HCT116 (cell line): ENCODE measurements around the gene LUC7L. TPM values are rescaled to one million over a fixed set of nuclear protein-coding genes. Genes with fewer than 3 reads are reported as not detected.

Experiments
- ATAC-seq: fragments of 200-7000 bp; cut with Tn5 transposase; 2 replicates; pipeline ENCODE4 v1.9.1; 2020; ENCODE audit warnings: mild to moderate bottlenecking, moderate library complexity
- BruUV-seq: library from RNA; stranded (reverse); fragments of 400-500 nt; replicated peaks from 2 replicates; lab custom pipeline; 2021; lab: Mats Ljungman, UMichigan
- CTCF ChIA-PET: fragments of 300-600 bp; sonication (Branson Sonifier 250); formaldehyde crosslinking; loops from one replicate; lab custom pipeline; 2021; ENCODE audit warnings: antibody characterized with exemption; lab: Charles Lee
- POLR2A ChIA-PET: fragments of 300-600, 350-600 bp; sonication (Branson Sonifier 250); formaldehyde crosslinking; loops from one replicate; lab custom pipeline; 2021; ENCODE audit warnings: antibody characterized with exemption; lab: Charles Lee
- RAD21 ChIA-PET, 2 experiments: fragments of 300-600 bp; sonication (Branson Sonifier 250); formaldehyde crosslinking; loops; one replicate each; lab custom pipeline; 2023; ENCODE audit warnings: low total read pairs in 2 of 2; ENCODE audit not compliant: uncharacterized antibody in 2 of 2, unreplicated experiment in 2 of 2, low non-redundant PET in 1 of 2; lab: Charles Lee
- DNase-seq: peaks from one replicate; pipeline ENCODE4 v3.0.0-alpha.2; 2010; ENCODE audit warnings: low read depth, low spot score
- H2AFZ ChIP-seq: fragments of 200-600 bp; shearing (Covaris generic), sonication (generic); 2 replicates; pipeline ENCODE4 v1.6.1; 2017; ENCODE audit warnings: low read depth, mixed run types, mixed read lengths, antibody characterized with exemption, low read length; ENCODE audit not compliant: poor library complexity, severe bottlenecking
- H3K27ac ChIP-seq: 2 replicates; pipeline ENCODE4 v1.5.1; 2012; ENCODE audit warnings: low read depth, low read length
- H3K27me3 ChIP-seq: fragments of 200-600 bp; sonication (generic); 2 replicates; pipeline ENCODE4 v1.6.1; 2016; ENCODE audit warnings: mixed run types, low read length, mixed read lengths; ENCODE audit not compliant: insufficient read depth
- H3K36me3 ChIP-seq, 2 experiments: fragments of 200-500 bp in 1 of 2; fragments of 200-600 bp in 1 of 2; sonication (Bioruptor generic) in 1 of 2; sonication (generic) in 1 of 2; 2 replicates each; pipeline versions ENCODE4 v1.5.1 to v1.6.1; 2014 to 2016; ENCODE audit warnings: low read length in 2 of 2, inconsistent platforms in 1 of 2, mixed read lengths in 1 of 2, mixed run types in 1 of 2; ENCODE audit not compliant: insufficient read depth in 2 of 2, control insufficient read depth in 1 of 2
- H3K4me1 ChIP-seq, 2 experiments: fragments of 200-600 bp in 1 of 2; sonication (generic) in 1 of 2; 2 replicates each; pipeline versions ENCODE4 v1.5.1 to v1.6.1; 2012 to 2017; ENCODE audit warnings: low read length in 2 of 2, inconsistent platforms in 1 of 2, mild to moderate bottlenecking in 1 of 2, mixed read lengths in 1 of 2, mixed run types in 1 of 2, moderate library complexity in 1 of 2; ENCODE audit not compliant: insufficient read depth in 2 of 2, control insufficient read depth in 1 of 2
- H3K4me2 ChIP-seq: fragments of 200-600 bp; sonication (generic); 2 replicates; pipeline ENCODE4 v1.6.1; 2017; ENCODE audit warnings: mixed run types, low read length, mixed read lengths
- H3K4me3 ChIP-seq, 2 experiments: fragments of 200-600 bp in 1 of 2; sonication (generic) in 1 of 2; replicated peaks in 1 of 2; 2 replicates each; pipeline ENCODE4 v1.5.1; 2011 to 2016; ENCODE audit warnings: low read length in 2 of 2, control low read depth in 1 of 2, low read depth in 1 of 2, mild to moderate bottlenecking in 1 of 2, mixed read lengths in 1 of 2, mixed run types in 1 of 2
- H3K79me2 ChIP-seq: fragments of 200-600 bp; sonication (generic); 2 replicates; pipeline ENCODE4 v1.6.1; 2017; ENCODE audit warnings: mild to moderate bottlenecking, mixed run types, low read length, moderate library complexity, mixed read lengths; ENCODE audit not compliant: insufficient read depth
- H3K9ac ChIP-seq: fragments of 200-600 bp; sonication (generic); 2 replicates; pipeline ENCODE4 v1.6.1; 2016; ENCODE audit warnings: low read length, mixed read lengths
- H3K9me2 ChIP-seq: fragments of 200-600 bp; sonication (generic), shearing (Covaris generic); 2 replicates; pipeline ENCODE4 v1.6.1; 2017; ENCODE audit warnings: mixed run types, mild to moderate bottlenecking, moderate library complexity; ENCODE audit not compliant: insufficient read depth
- H3K9me3 ChIP-seq, 2 experiments: fragments of 200-500 bp in 1 of 2; fragments of 200-600 bp in 1 of 2; sonication (Bioruptor generic) in 1 of 2; sonication (generic) in 1 of 2; 2 replicates each; pipeline ENCODE4 v1.6.1; 2014 to 2017; ENCODE audit warnings: low read length in 2 of 2, mixed read lengths in 2 of 2, inconsistent platforms in 1 of 2, low read depth in 1 of 2, mild to moderate bottlenecking in 1 of 2, mixed run types in 1 of 2, moderate library complexity in 1 of 2; ENCODE audit not compliant: control insufficient read depth in 1 of 2, insufficient read depth in 1 of 2
- H4K20me1 ChIP-seq: fragments of 200-600 bp; sonication (generic), shearing (Covaris generic); 2 replicates; pipeline ENCODE4 v1.6.1; 2017; ENCODE audit warnings: mixed run types, mild to moderate bottlenecking, moderate library complexity; ENCODE audit not compliant: insufficient read depth
- CBX3 ChIP-seq: IDR thresholded peaks from 2 replicates; pipeline ENCODE4 v1.6.1; 2012; ENCODE audit warnings: low read depth
- CEBPB ChIP-seq: IDR thresholded peaks from 2 replicates; pipeline ENCODE4 v1.6.1; 2012; ENCODE audit warnings: low read depth
- ELF1 ChIP-seq: IDR thresholded peaks from 2 replicates; pipeline ENCODE4 v1.6.1; 2012; ENCODE audit warnings: low read depth, borderline replicate concordance
- EZH2 ChIP-seq: fragments of 200-600 bp; sonication (generic); IDR thresholded peaks from 2 replicates; pipeline ENCODE4 v1.6.1; 2017; ENCODE audit warnings: antibody characterized with exemption, mixed run types
- FOSL1 ChIP-seq: IDR thresholded peaks from 2 replicates; pipeline ENCODE4 v1.6.1; 2012; ENCODE audit warnings: low read depth
- POLR2A ChIP-seq: IDR thresholded peaks from 2 replicates; pipeline ENCODE4 v1.7.0; 2011; ENCODE audit warnings: borderline replicate concordance; ENCODE audit not compliant: insufficient read depth, insufficient read length; ENCODE audit errors: extremely low read depth
- POLR2AphosphoS5 ChIP-seq: IDR thresholded peaks from 2 replicates; pipeline ENCODE4 v1.6.1; 2011; ENCODE audit warnings: mild to moderate bottlenecking, low read depth, low read length, moderate library complexity
- RAD21 ChIP-seq: IDR thresholded peaks from 2 replicates; pipeline ENCODE4 v1.6.1; 2012; ENCODE audit warnings: low read depth, mild to moderate bottlenecking
- SIN3A ChIP-seq: IDR thresholded peaks from 2 replicates; pipeline ENCODE4 v1.6.1; 2012; ENCODE audit warnings: low read depth
- TCF7L2 ChIP-seq: IDR thresholded peaks from 2 replicates; pipeline ENCODE4 v1.7.0; 2011; ENCODE audit warnings: borderline replicate concordance, inconsistent platforms; ENCODE audit not compliant: insufficient read depth, insufficient read length; ENCODE audit errors: extremely low read depth
- ZFX ChIP-seq: fragments of 450-650 bp; IDR thresholded peaks from 2 replicates; pipeline ENCODE4 v1.6.1; 2017
- ZNF274 ChIP-seq: fragments of 200-500 bp; sonication (Bioruptor generic); IDR thresholded peaks from 2 replicates; pipeline ENCODE4 v1.6.1; 2014; ENCODE audit warnings: mild to moderate bottlenecking, low read depth, low read length, inconsistent platforms
- intact Hi-C: fragments of 100-400 bp; cut with micrococcal nuclease; formaldehyde crosslinking; loops from 2 replicates; pipeline ENCODE4 v1.10.0; 2022
- total RNA-seq: library from RNA; stranded (reverse); gene quantifications from one replicate; pipeline ENCODE4 v1.2.1, GENCODE V29; 2021; ENCODE audit not compliant: unreplicated experiment
- TF ChIP-seq, protein P1 (sequence below): IDR thresholded peaks from 2 replicates; pipeline ENCODE4 v1.6.1; 2012
- TF ChIP-seq, protein P2 (sequence below): IDR thresholded peaks from 2 replicates; pipeline ENCODE4 v1.6.1; 2011; ENCODE audit warnings: mild to moderate bottlenecking, low read length, moderate library complexity; ENCODE audit not compliant: insufficient replicate concordance; ENCODE audit errors: extremely low read depth
- TF ChIP-seq, protein P3 (sequence below), 3 experiments: fragments of 200-600 bp in 1 of 3; sonication (generic) in 1 of 3; IDR thresholded peaks in 2 of 3; conservative IDR thresholded peaks in 1 of 3; 2 replicates each; pipeline ENCODE4 v1.5.1; 2012 to 2017; ENCODE audit warnings: low read depth in 2 of 3, low read length in 2 of 3, antibody characterized with exemption in 1 of 3, borderline replicate concordance in 1 of 3, control low read depth in 1 of 3, mild to moderate bottlenecking in 1 of 3, mixed read lengths in 1 of 3, mixed run types in 1 of 3, moderate library complexity in 1 of 3; ENCODE audit not compliant: insufficient read depth in 1 of 3

Gene LUC7L
- total RNA-seq, 1 experiment from 2014 or later: 50.5 TPM

DNA sequence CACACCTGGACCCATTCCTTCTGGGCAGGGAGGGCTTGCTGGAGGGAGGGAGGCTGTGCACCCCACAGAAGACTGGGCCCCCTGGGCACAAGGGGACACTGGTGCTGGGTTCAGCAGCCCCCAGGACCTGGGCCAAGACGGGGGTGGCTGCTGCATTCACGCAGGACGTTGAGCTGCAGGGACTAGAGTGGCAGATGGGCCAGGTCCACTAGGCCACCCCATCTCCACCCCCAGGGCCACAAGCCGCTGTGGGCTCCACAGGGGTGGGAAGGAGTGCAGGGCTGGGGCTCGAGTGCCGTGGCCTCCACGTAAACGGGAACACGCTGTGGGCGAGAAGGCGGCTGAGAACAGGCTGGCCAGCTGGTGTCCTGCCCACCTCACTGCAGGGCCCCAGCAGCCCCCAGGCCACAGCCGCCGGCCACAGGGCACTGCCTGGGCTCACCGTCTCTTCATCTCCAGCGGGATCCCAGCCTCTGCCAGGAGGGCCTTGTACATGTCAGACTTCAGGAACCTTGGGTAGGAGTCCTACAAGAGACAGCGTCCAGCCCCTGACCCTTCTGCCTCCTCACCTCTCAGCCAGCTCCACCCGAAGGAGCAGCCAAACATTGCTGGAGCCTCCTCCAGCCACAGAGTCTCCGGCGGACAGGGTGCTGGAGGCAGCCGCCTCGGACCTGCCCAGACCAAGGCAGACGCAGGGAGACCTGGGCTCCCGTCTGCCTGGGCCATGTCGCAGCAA is 40.0 kb upstream of the LUC7L start:
- Histone ChIP-seq H3K9me2 (no peaks in the 10 kb centered on the region), H3K79me2 (no peaks in the 10 kb centered on the region), H3K36me3 (no peaks in the 10 kb centered on the region), H3K4me2 (no peak overlapping the region), H3K9me3 (no peaks in the 10 kb centered on the region), H2AFZ (no peak overlapping the region), H3K27me3 (no peaks in the 10 kb centered on the region), H3K9ac (no peak overlapping the region), H3K4me3 (no peak overlapping the region), H4K20me1 (no peaks in the 10 kb centered on the region), H3K4me1 (no peaks in the 10 kb centered on the region), H3K27ac (no peak overlapping the region)
- RAD21 ChIA-PET: no interaction called here
- CTCF ChIA-PET: no interaction called here
- no peak for ATAC-seq
- no TSS peak for BruUV-seq
- intact Hi-C loops: no loop called here
- POLR2A ChIA-PET: no interaction called here
- DNase-seq: no peak
- no peak for TF ChIP-seq ZNF274
- TF ChIP-seq TCF7L2: no peak
- no peak for TF ChIP-seq CEBPB
- no peak for TF ChIP-seq FOSL1
- TF ChIP-seq, protein P1, sequence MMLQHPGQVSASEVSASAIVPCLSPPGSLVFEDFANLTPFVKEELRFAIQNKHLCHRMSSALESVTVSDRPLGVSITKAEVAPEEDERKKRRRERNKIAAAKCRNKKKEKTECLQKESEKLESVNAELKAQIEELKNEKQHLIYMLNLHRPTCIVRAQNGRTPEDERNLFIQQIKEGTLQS: no peak
- TF ChIP-seq POLR2A: no peak
- no peak for TF ChIP-seq POLR2AphosphoS5
- TF ChIP-seq, protein P2, sequence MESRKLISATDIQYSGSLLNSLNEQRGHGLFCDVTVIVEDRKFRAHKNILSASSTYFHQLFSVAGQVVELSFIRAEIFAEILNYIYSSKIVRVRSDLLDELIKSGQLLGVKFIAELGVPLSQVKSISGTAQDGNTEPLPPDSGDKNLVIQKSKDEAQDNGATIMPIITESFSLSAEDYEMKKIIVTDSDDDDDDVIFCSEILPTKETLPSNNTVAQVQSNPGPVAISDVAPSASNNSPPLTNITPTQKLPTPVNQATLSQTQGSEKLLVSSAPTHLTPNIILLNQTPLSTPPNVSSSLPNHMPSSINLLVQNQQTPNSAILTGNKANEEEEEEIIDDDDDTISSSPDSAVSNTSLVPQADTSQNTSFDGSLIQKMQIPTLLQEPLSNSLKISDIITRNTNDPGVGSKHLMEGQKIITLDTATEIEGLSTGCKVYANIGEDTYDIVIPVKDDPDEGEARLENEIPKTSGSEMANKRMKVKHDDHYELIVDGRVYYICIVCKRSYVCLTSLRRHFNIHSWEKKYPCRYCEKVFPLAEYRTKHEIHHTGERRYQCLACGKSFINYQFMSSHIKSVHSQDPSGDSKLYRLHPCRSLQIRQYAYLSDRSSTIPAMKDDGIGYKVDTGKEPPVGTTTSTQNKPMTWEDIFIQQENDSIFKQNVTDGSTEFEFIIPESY: no peak
- no peak for TF ChIP-seq ELF1
- no peak for TF ChIP-seq RAD21
- TF ChIP-seq, protein P3, sequence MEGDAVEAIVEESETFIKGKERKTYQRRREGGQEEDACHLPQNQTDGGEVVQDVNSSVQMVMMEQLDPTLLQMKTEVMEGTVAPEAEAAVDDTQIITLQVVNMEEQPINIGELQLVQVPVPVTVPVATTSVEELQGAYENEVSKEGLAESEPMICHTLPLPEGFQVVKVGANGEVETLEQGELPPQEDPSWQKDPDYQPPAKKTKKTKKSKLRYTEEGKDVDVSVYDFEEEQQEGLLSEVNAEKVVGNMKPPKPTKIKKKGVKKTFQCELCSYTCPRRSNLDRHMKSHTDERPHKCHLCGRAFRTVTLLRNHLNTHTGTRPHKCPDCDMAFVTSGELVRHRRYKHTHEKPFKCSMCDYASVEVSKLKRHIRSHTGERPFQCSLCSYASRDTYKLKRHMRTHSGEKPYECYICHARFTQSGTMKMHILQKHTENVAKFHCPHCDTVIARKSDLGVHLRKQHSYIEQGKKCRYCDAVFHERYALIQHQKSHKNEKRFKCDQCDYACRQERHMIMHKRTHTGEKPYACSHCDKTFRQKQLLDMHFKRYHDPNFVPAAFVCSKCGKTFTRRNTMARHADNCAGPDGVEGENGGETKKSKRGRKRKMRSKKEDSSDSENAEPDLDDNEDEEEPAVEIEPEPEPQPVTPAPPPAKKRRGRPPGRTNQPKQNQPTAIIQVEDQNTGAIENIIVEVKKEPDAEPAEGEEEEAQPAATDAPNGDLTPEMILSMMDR (IDR thresholded peaks at IDR 0.05 in 2 of 3, conservative IDR thresholded peaks at IDR 0.05 in 1 of 3; ENCODE audit: borderline replicate concordance in 1 of 3, insufficient read depth in 1 of 3, low read depth in 2 of 3, low read length in 2 of 3): no peak
- no peak for TF ChIP-seq SIN3A
- TF ChIP-seq EZH2: no peak
- no peak for TF ChIP-seq ZFX
- TF ChIP-seq CBX3: no peak
